HAP-1 (cell line): Measurements from ENCODE around the gene CUX1.
"Not testable (repeated sequence)": the region's sequence is repeated elsewhere in the genome, so short reads cannot be mapped to it uniquely, and the experiment has no call there.

Experiments used
- DNase-seq, 2 experiments: peaks; one replicate each; pipeline ENCODE4 v3.0.0-alpha.2; 2016 to 2020; ENCODE audit warnings: low spot score in 2 of 2
- H3K27me3 ChIP-seq: fragments of 250-450 bp; sonication (Bioruptor Pico); 2 replicates; pipeline ENCODE4 v1.5.1; 2020; ENCODE audit warnings: low read depth, mild to moderate bottlenecking, moderate library complexity
- H3K36me3 ChIP-seq: fragments of 250-450 bp; sonication (Bioruptor Pico); replicated peaks from 2 replicates; pipeline ENCODE4 v1.5.1; 2020; ENCODE audit warnings: mild to moderate bottlenecking
- H3K4me1 ChIP-seq: fragments of 250-450 bp; sonication (Bioruptor Pico); 2 replicates; pipeline ENCODE4 v1.5.1; 2020; ENCODE audit warnings: mild to moderate bottlenecking
- H3K4me3 ChIP-seq: fragments of 250-450 bp; sonication (Bioruptor Pico); 2 replicates; pipeline ENCODE4 v1.5.1; 2020; ENCODE audit warnings: mild to moderate bottlenecking, moderate library complexity
- H3K9me3 ChIP-seq: fragments of 250-450 bp; sonication (Bioruptor Pico); 2 replicates; pipeline ENCODE4 v1.5.1; 2020; ENCODE audit warnings: mild to moderate bottlenecking, moderate library complexity
- in situ Hi-C: fragments of 300-500 bp; cut with MboI; formaldehyde crosslinking; loops from 3 replicates; pipeline ENCODE4 v1.14.3; 2020; ENCODE audit warnings: low sequenced_read_pairs, inconsistent platforms, mixed read lengths

CUX1 gene

GRCh38 chr7:101987494-101987893 is 170.1 kb downstream of the CUX1 start:
- no peak for DNase-seq
- Histone ChIP-seq H3K36me3 (no peaks in the 10 kb centered on the region), H3K27me3 (no peaks in the 10 kb centered on the region), H3K9me3 (no peaks in the 10 kb centered on the region), H3K4me3 (no peak overlapping the region), H3K4me1 (peaks cover 2% of the 10 kb centered on the region; the same call in 1 of the 2 replicates)
- in situ Hi-C loops: no loop called here

GRCh38 chr7:101988060-101988459 is 170.6 kb downstream of the CUX1 start:
- H3K4me3 ChIP-seq, in situ Hi-C loops, H3K9me3 ChIP-seq, H3K27me3 ChIP-seq, H3K36me3 ChIP-seq, H3K4me1 ChIP-seq, DNase-seq: not testable (repeated sequence)

- Histone ChIP-seq H3K9me3 (no peaks in the 10 kb centered on the region), H3K4me3 (no peak overlapping the region), H3K4me1 (peaks cover 2% of the 10 kb centered on the region; the same call in 1 of the 2 replicates), H3K27me3 (no peaks in the 10 kb centered on the region), H3K36me3 (no peaks in the 10 kb centered on the region)
- in situ Hi-C loops: no loop called here
- DNase-seq: no peak
Observed at GRCh38 chr7:101988513-101988912, 171.1 kb downstream of the CUX1 start.

GRCh38 chr7:101989101-101989500 is 171.7 kb downstream of the CUX1 start:
- in situ Hi-C loops: no loop called here
- Histone ChIP-seq H3K4me1 (peaks cover 2% of the 10 kb centered on the region; the same call in 1 of the 2 replicates), H3K9me3 (no peaks in the 10 kb centered on the region), H3K36me3 (no peaks in the 10 kb centered on the region), H3K4me3 (no peak overlapping the region), H3K27me3 (no peaks in the 10 kb centered on the region)
- DNase-seq: no peak

GRCh38 chr7:101990811-101991418 is 173.5 kb downstream of the CUX1 start:
- no peak for DNase-seq
- no peaks in the 10 kb centered on the region for H3K27me3 ChIP-seq
- H3K4me3 ChIP-seq: no peak overlapping the region
- H3K4me1 ChIP-seq: no peaks in the 10 kb centered on the region
- no peaks in the 10 kb centered on the region for H3K9me3 ChIP-seq
- in situ Hi-C loops: no loop called here
- no peaks in the 10 kb centered on the region for H3K36me3 ChIP-seq

GRCh38 chr7:101991860-101992259 is 174.4 kb downstream of the CUX1 start:
- no peak for DNase-seq
- in situ Hi-C loops: no loop called here
- Histone ChIP-seq H3K4me3 (no peak overlapping the region), H3K27me3 (no peaks in the 10 kb centered on the region), H3K4me1 (no peaks in the 10 kb centered on the region), H3K36me3 (no peaks in the 10 kb centered on the region), H3K9me3 (no peaks in the 10 kb centered on the region)

- no peak for DNase-seq
- Histone ChIP-seq H3K36me3 (no peaks in the 10 kb centered on the region), H3K27me3 (no peaks in the 10 kb centered on the region), H3K4me1 (no peaks in the 10 kb centered on the region), H3K9me3 (no peaks in the 10 kb centered on the region), H3K4me3 (no peak overlapping the region)
- in situ Hi-C loops: no loop called here
Observed at GRCh38 chr7:101993311-101993710, 175.9 kb downstream of the CUX1 start.

GRCh38 chr7:101995121-101995520 is 177.7 kb downstream of the CUX1 start:
- H3K9me3 ChIP-seq: no peaks in the 10 kb centered on the region
- in situ Hi-C loops: no loop called here
- DNase-seq: no peak
- no peaks in the 10 kb centered on the region for H3K4me1 ChIP-seq
- no peaks in the 10 kb centered on the region for H3K36me3 ChIP-seq
- no peaks in the 10 kb centered on the region for H3K27me3 ChIP-seq
- no peak overlapping the region for H3K4me3 ChIP-seq

- Histone ChIP-seq H3K4me3 (no peak overlapping the region), H3K27me3 (no peaks in the 10 kb centered on the region), H3K4me1 (no peaks in the 10 kb centered on the region), H3K9me3 (no peaks in the 10 kb centered on the region), H3K36me3 (no peaks in the 10 kb centered on the region)
- in situ Hi-C loops: no loop called here
- no peak for DNase-seq
Observed at GRCh38 chr7:101996131-101996691, 178.8 kb downstream of the CUX1 start.

- in situ Hi-C loops: no loop called here
- Histone ChIP-seq H3K4me1 (no peaks in the 10 kb centered on the region), H3K27me3 (no peaks in the 10 kb centered on the region)
Observed at GRCh38 chr7:101996876-101997275, 179.4 kb downstream of the CUX1 start.

GRCh38 chr7:101998029-101998905 is 180.8 kb downstream of the CUX1 start:
- in situ Hi-C loops: no loop called here
- DNase-seq: no peak

More at GRCh38 chr7:101996876-101997275, 179.4 kb downstream of the CUX1 start:
- H3K9me3 ChIP-seq: no peaks in the 10 kb centered on the region
- no peak for DNase-seq
- no peaks in the 10 kb centered on the region for H3K36me3 ChIP-seq
- no peak overlapping the region for H3K4me3 ChIP-seq

GRCh38 chr7:101998906-101999240 is 181.4 kb downstream of the CUX1 start:
- no peaks in the 10 kb centered on the region for H3K4me1 ChIP-seq
- no peaks in the 10 kb centered on the region for H3K9me3 ChIP-seq
- in situ Hi-C loops: no loop called here
- no peaks in the 10 kb centered on the region for H3K27me3 ChIP-seq
- H3K4me3 ChIP-seq: no peak overlapping the region
- DNase-seq: no peak
- H3K36me3 ChIP-seq: no peaks in the 10 kb centered on the region

More at GRCh38 chr7:101998029-101998905, 180.8 kb downstream of the CUX1 start:
- H3K4me3 ChIP-seq: no peak overlapping the region
- no peaks in the 10 kb centered on the region for H3K36me3 ChIP-seq
- no peaks in the 10 kb centered on the region for H3K27me3 ChIP-seq
- H3K4me1 ChIP-seq: no peaks in the 10 kb centered on the region
- H3K9me3 ChIP-seq: no peaks in the 10 kb centered on the region

- Histone ChIP-seq H3K4me1 (no peaks in the 10 kb centered on the region), H3K36me3 (no peaks in the 10 kb centered on the region), H3K9me3 (no peaks in the 10 kb centered on the region), H3K27me3 (no peaks in the 10 kb centered on the region), H3K4me3 (no peak overlapping the region)
- DNase-seq: no peak
- in situ Hi-C loops: no loop called here
Observed at GRCh38 chr7:101999393-101999792, 182.0 kb downstream of the CUX1 start.

- Histone ChIP-seq H3K27me3 (no peaks in the 10 kb centered on the region), H3K9me3 (no peaks in the 10 kb centered on the region), H3K4me1 (no peaks in the 10 kb centered on the region), H3K36me3 (no peaks in the 10 kb centered on the region), H3K4me3 (no peak overlapping the region)
- no peak for DNase-seq
- in situ Hi-C loops: no loop called here
Observed at GRCh38 chr7:102000123-102000522, 182.7 kb downstream of the CUX1 start.
